Activated naive CD4-positive, alpha-beta T cell treated with anti-CD3 and anti-CD28 coated beads, Interleukin-2, amount 10 ng/mL, durations not matched to agents 7 days and 5 days (primary cell): Measurements from ENCODE around the gene PDLIM4.

Experiments used
- CTCF ChIA-PET: fragments of 350-600 bp; sonication (Branson Sonifier 250); formaldehyde crosslinking; loops from one replicate; lab custom pipeline; 2021; ENCODE audit warnings: antibody characterized with exemption; lab: Charles Lee
- DNase-seq: peaks from one replicate; pipeline ENCODE4 v3.0.0-alpha.2; 2020
- H3K27ac Mint-ChIP-seq: one replicate; pipeline ENCODE4 v1.8.0; 2021; ENCODE audit warnings: mild to moderate bottlenecking, moderate library complexity, mixed read lengths
- H3K27me3 Mint-ChIP-seq: one replicate; pipeline ENCODE4 v1.8.0; 2021; ENCODE audit warnings: mild to moderate bottlenecking, mixed read lengths
- H3K36me3 Mint-ChIP-seq: one replicate; pipeline ENCODE4 v1.8.0; 2021; ENCODE audit warnings: mixed read lengths
- H3K4me1 Mint-ChIP-seq: one replicate; pipeline ENCODE4 v1.8.0; 2021; ENCODE audit warnings: mixed read lengths
- H3K4me3 Mint-ChIP-seq: one replicate; pipeline ENCODE4 v1.8.0; 2021; ENCODE audit warnings: mild to moderate bottlenecking, moderate library complexity, mixed read lengths
- H3K9me3 Mint-ChIP-seq: one replicate; pipeline ENCODE4 v1.8.0; 2021; ENCODE audit warnings: mixed read lengths

Gene PDLIM4

DNA sequence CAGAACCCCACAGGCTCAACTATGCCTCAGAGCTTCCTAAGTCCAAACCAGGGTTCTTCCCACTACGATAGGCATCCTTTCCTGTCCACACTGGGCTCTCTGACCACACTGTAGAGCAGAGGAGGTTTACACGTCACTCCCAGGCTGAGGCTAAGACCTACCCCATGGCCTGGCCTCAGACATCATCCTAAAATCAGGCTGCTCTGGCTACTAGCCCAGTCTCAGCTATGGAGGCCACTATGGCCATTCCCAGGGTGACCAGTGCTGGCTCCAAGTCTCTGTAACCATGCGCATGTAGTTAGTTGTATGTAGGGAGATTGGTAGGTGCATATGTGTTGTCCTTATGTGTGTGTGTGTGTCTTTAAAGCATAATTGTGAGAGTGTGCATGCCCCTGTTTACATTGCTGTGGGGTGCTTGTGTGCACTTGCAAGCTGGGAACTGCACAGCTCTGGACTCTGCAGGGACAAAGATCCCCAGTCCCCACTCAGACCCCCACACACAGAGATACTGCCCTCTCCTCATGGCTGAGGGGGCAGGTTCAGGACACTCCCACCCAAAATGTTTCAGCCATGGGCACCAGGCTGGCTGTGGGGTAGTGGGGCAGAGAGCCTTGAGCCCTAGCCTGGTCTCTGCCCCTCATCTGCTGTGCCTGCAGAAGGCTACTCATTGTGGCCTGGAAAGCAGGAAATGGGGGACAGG, 12.3 kb downstream of the PDLIM4 start:
- Mint-ChIP-seq H3K27me3 (peaks cover 39% of the 10 kb centered on the region), H3K36me3 (no peaks in the 10 kb centered on the region), H3K9me3 (no peaks in the 10 kb centered on the region), H3K4me3 (no peak overlapping the region), H3K27ac (no peak overlapping the region), H3K4me1 (peaks cover 8% of the 10 kb centered on the region)
- CTCF ChIA-PET = interaction anchor here (1.7 kb wide), 1 partner anchor 9 kb away, joined by 5 read pairs; no protein-coding TSS in a partner anchor
- no peak for DNase-seq

- Mint-ChIP-seq H3K27me3 (peaks cover 44% of the 10 kb centered on the region), H3K4me1 (peaks cover 8% of the 10 kb centered on the region), H3K9me3 (no peaks in the 10 kb centered on the region), H3K36me3 (no peaks in the 10 kb centered on the region), H3K27ac (no peak overlapping the region), H3K4me3 (no peak overlapping the region)
- no peak for DNase-seq
- CTCF ChIA-PET = interaction anchor here (1.7 kb wide), 1 partner anchor 8 kb away, joined by 5 read pairs; no protein-coding TSS in a partner anchor
Measured at GRCh38 chr5:132270335-132270665, 12.8 kb downstream of the PDLIM4 start.

- Mint-ChIP-seq H3K4me3 (no peak overlapping the region), H3K36me3 (no peaks in the 10 kb centered on the region), H3K9me3 (no peaks in the 10 kb centered on the region), H3K27ac (no peak overlapping the region), H3K27me3 (peaks cover 48% of the 10 kb centered on the region), H3K4me1 (peaks cover 8% of the 10 kb centered on the region)
- DNase-seq = no peak
- CTCF ChIA-PET = interaction anchor here (1.1 to 1.7 kb wide), 2 partner anchors 8 to 232 kb away, joined by 3 to 5 read pairs; no protein-coding TSS in a partner anchor
Measured at GRCh38 chr5:132270706-132271105, 13.2 kb downstream of the PDLIM4 start.

GRCh38 chr5:132271251-132272246, 14.1 kb downstream of the PDLIM4 start:
- DNase-seq = peak; percentile 46
- H3K27me3 Mint-ChIP-seq = peaks cover 51% of the 10 kb centered on the region
- H3K27ac Mint-ChIP-seq = no peak overlapping the region
- H3K4me3 Mint-ChIP-seq = no peak overlapping the region
- no peaks in the 10 kb centered on the region for H3K9me3 Mint-ChIP-seq
- CTCF ChIA-PET = interaction anchor here (0.9 to 2.9 kb wide), 20 partner anchors 8 to 231 kb away, joined by 3 to 18 read pairs (median 5); partner anchors contain the start of genes PDLIM4, SLC22A4 and SLC22A5
- H3K4me1 Mint-ChIP-seq = peaks cover 8% of the 10 kb centered on the region
- H3K36me3 Mint-ChIP-seq = no peaks in the 10 kb centered on the region

- Mint-ChIP-seq H3K4me3 (no peak overlapping the region), H3K27me3 (peaks cover 51% of the 10 kb centered on the region), H3K4me1 (peaks cover 8% of the 10 kb centered on the region), H3K9me3 (no peaks in the 10 kb centered on the region), H3K27ac (no peak overlapping the region), H3K36me3 (no peaks in the 10 kb centered on the region)
- DNase-seq = peak; percentile 74
- CTCF ChIA-PET = interaction anchor here (0.7 to 2.9 kb wide), 23 partner anchors 9 to 228 kb away, joined by 3 to 18 read pairs (median 5); partner anchors contain the start of genes PDLIM4, SLC22A4 and SLC22A5
Measured at GRCh38 chr5:132272311-132273210, 15.1 kb downstream of the PDLIM4 start.

DNA sequence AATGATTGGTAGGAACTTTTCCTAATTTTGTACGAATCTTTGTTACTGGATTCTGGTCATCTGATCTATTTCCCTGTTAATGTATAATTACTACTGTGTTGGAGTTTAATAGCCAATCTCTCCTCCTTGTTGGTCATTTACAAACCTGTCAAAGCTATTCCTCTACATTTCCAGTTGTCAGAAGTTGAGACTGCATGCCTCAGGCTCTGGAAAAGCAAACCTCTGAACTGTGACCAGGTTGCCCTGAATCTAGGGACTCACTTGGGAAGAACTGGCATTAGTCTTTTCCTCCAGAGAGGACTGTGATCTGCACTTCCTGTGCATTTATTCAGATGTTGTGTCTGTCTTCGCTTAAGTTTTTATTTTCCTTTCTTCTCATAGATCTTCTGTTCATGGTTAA, 16.1 kb downstream of the PDLIM4 start:
- H3K4me3 Mint-ChIP-seq = no peak overlapping the region
- H3K27ac Mint-ChIP-seq = no peak overlapping the region
- DNase-seq = no peak
- H3K36me3 Mint-ChIP-seq = no peaks in the 10 kb centered on the region
- CTCF ChIA-PET = interaction anchor here (0.7 to 2.9 kb wide), 11 partner anchors 8 to 227 kb away, joined by 3 to 18 read pairs (median 5); partner anchors contain the start of gene SLC22A5
- peaks cover 51% of the 10 kb centered on the region for H3K27me3 Mint-ChIP-seq
- H3K4me1 Mint-ChIP-seq = peaks cover 8% of the 10 kb centered on the region
- no peaks in the 10 kb centered on the region for H3K9me3 Mint-ChIP-seq

DNA sequence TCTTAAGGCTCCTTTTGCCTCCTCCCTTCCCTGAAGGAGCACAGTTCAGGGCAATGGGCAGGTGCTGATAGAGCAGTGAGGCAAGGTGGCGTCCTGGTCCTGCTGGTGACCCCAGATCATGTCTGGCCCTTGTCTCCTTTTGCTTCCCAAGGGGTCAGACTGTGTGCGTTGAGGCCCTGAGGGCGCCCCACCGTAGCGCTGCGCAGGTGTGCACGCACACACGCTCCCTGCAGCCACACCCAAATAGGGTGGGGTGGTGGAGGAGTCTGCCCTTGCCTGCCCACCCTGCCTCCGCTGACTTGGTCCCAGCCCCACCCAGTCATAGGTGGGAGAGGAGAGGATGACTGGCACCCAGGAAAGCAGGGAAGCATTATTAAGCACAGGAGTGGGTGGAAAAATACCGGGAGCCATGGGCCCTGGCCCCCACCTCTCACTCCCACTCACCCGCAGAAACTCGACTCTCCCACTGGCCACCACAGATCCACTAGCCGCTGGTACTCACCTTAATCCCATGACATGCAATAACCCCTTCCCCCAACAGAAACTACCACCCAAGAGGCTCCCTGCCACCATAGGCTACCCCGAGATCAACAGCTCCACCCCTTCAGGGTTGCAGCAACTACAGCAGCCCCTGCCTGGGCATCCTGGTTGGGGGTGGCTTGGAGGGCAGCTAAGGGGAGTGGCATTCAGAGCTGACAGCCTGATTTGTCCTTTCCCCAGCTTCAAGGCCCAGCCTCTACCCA, 16.7 kb downstream of the PDLIM4 start:
- Mint-ChIP-seq H3K9me3 (no peaks in the 10 kb centered on the region), H3K27ac (no peak overlapping the region), H3K4me1 (peaks cover 8% of the 10 kb centered on the region), H3K4me3 (no peak overlapping the region), H3K27me3 (peaks cover 54% of the 10 kb centered on the region), H3K36me3 (no peaks in the 10 kb centered on the region)
- DNase-seq = no peak
- CTCF ChIA-PET = interaction anchor here (0.7 to 2.9 kb wide), 6 partner anchors 11 to 227 kb away, joined by 3 to 12 read pairs (median 4); partner anchors contain the start of gene SLC22A5

DNA sequence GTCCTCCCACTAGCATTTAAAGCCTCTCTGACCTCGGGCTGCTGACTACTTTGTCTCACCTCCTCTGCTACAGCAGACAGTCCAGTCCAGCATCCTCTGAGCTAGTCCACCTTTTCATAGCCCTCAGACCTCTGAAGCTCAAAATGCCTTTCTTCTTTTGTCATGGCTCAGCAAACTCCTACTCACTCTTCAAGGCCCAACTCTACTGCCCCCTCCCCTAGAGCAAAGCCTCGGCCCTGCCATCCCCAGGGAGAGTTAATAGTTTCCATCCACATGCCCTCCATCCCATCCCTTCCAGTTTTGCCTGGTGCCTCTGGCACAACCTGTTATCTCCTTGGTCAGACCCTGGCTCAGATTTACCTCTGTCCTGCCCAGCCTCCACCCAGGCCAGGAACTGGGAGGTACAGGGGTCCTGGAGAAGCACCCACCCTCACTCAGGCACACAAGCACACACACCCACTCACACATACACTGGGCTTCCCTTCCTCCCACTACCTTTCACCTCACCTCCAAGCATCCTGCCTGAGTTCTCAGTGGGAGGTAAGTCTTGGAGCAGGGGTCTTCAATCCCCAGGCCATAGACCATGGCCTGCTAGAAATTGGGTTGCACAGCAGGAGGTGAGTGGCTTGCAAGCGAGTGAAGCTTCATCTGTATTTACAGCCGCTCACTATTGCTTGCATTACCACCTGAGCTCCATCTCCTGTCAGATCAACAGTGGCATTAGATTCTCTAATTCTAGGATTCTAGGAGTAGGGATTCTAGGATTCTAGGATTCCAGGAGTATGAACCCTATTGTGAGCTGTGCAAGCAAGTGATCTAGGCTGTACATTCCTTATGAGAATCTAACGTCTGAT, 18.1 kb downstream of the PDLIM4 start:
- peak; percentile 11 for DNase-seq
- peaks cover 60% of the 10 kb centered on the region for H3K27me3 Mint-ChIP-seq
- H3K27ac Mint-ChIP-seq = no peak overlapping the region
- CTCF ChIA-PET = no interaction called here
- no peak overlapping the region for H3K4me3 Mint-ChIP-seq
- H3K4me1 Mint-ChIP-seq = peaks cover 8% of the 10 kb centered on the region
- H3K36me3 Mint-ChIP-seq = no peaks in the 10 kb centered on the region
- no peaks in the 10 kb centered on the region for H3K9me3 Mint-ChIP-seq

DNA sequence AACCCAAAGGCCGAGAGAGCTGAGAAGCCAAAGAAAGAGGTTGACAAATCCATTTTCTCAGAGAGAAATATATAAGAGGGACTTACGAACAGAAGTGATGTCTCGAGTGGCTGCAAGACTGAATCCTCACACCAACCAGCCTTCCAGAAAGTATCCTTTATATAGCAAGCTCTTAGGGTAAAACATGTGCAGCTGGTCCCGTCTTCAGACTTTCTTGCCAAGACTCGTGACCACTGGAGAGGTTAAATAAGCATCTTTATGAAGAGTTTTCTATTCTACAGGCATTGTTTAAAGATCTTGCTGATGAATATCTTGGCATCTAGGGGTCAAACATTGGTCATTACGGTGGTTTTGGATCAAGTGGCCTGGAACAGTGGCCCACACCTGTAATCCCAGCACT, 19.8 kb downstream of the PDLIM4 start:
- Mint-ChIP-seq H3K4me1 (peaks cover 2% of the 10 kb centered on the region), H3K36me3 (no peaks in the 10 kb centered on the region), H3K4me3 (no peak overlapping the region), H3K27me3 (peaks cover 47% of the 10 kb centered on the region), H3K27ac (no peak overlapping the region), H3K9me3 (no peaks in the 10 kb centered on the region)
- CTCF ChIA-PET = no interaction called here
- DNase-seq = no peak

DNA sequence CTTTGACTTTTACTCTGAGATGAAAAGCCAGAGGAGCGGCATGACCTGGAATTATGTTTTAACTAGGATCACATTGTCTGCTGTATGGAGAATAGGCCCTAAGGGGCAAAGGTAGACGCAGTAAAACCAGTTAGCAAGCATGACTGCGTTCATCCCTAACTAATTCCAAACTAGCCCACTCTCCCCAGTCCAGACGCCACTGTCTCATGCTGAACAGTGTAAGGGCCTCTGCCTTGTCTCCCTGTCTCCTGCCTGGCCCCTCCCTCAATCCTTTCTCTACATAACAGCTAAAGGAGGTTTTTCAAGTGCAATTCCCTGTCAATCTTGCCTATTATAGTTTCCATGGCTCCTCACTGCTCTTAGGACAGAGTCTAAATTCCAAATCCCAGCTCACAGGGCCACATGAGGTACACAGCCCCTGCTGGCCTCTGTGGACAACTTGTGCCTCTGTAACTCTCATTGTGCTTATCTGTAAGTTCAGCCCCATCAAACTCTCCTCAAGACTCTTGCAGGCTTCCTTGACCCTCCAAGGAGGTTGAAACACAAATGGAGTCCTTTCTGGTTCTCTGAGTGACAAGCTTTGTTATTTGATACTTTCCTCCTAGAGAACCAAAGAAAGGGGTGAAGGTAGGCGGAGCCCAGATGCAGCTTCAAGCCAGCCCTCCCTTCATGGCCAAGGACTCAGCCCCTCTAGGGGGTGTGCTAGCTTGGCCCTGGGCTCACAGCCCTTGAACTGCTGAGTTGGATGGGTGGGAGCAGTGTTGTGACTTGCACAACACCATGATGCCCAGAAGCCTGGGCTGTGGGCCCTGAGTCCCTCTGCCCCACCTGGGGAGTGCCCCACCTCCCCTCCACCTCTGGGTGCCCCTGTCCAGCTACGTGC, 20.7 kb downstream of the PDLIM4 start:
- Mint-ChIP-seq H3K27ac (no peak overlapping the region), H3K9me3 (no peaks in the 10 kb centered on the region), H3K4me1 (no peaks in the 10 kb centered on the region), H3K36me3 (no peaks in the 10 kb centered on the region), H3K4me3 (no peak overlapping the region), H3K27me3 (peaks cover 38% of the 10 kb centered on the region)
- CTCF ChIA-PET = interaction anchor here (2.0 kb wide), 1 partner anchor 8 kb away, joined by 5 read pairs; no protein-coding TSS in a partner anchor
- DNase-seq = peak; percentile 15

DNA sequence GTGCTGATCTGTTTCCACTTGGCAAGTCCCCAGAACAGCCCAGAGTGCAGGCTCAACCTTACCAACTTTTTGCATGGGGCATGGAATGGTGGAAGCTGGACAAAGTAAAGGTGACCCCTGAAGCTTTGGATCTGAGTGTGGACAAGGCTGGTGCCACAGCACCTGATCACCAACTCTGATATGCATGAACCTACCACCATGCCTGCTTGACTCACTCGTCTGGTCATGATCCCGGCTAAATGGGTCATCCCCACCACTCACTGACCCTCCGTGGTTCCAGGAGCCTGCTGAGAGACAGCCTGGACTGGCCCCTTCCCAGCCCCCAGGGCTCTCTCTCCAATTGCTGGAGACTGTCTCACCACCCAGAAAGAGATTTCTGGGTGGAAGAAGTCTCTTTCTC, 22.3 kb downstream of the PDLIM4 start:
- Mint-ChIP-seq H3K9me3 (no peaks in the 10 kb centered on the region), H3K4me3 (no peak overlapping the region), H3K27ac (no peak overlapping the region), H3K4me1 (no peaks in the 10 kb centered on the region), H3K36me3 (no peaks in the 10 kb centered on the region), H3K27me3 (peaks cover 27% of the 10 kb centered on the region)
- CTCF ChIA-PET = interaction anchor here (0.8 to 2.0 kb wide), 2 partner anchors 10 to 42 kb away, joined by 3 to 5 read pairs; no protein-coding TSS in a partner anchor
- DNase-seq = no peak
